OCI-LY7 (cell line): ENCODE measurements around the gene SBNO1. TPM values are rescaled to one million over a fixed set of nuclear protein-coding genes. Genes with fewer than 3 reads are reported as not detected.
"Not testable (repeated sequence)": the region's sequence is repeated elsewhere in the genome, so short reads cannot be mapped to it uniquely, and the experiment has no call there.

Experiments
- BruUV-seq: library from RNA; stranded (reverse); fragments of 400-500 nt; replicated peaks from 2 replicates; lab custom pipeline; 2021; lab: Mats Ljungman, UMichigan
- CTCF ChIA-PET: fragments of 300-600 bp; sonication (Branson Sonifier 250); formaldehyde crosslinking; loops from one replicate; lab custom pipeline; 2022; ENCODE audit warnings: antibody characterized with exemption; ENCODE audit not compliant: unreplicated experiment; lab: Charles Lee
- POLR2A ChIA-PET: fragments of 300-600 bp; sonication (Branson Sonifier 250); formaldehyde crosslinking; loops from one replicate; lab custom pipeline; 2022; ENCODE audit warnings: antibody characterized with exemption; lab: Charles Lee
- DNase-seq: peaks from one replicate; pipeline ENCODE4 v3.0.0-alpha.2; 2015; ENCODE audit warnings: low spot score
- H2AFZ ChIP-seq: fragments of 200-600 bp; sonication (generic), shearing (Covaris generic); 2 replicates; pipeline ENCODE4 v1.6.1; 2014; ENCODE audit warnings: mild to moderate bottlenecking, antibody characterized with exemption, low read length, moderate library complexity
- H3K27ac ChIP-seq: fragments of 200-600 bp; sonication (generic); 2 replicates; pipeline ENCODE4 v1.5.1; 2014; ENCODE audit warnings: mixed run types, low read depth, mild to moderate bottlenecking, moderate library complexity, low read length, inconsistent platforms; ENCODE audit not compliant: poor library complexity, severe bottlenecking
- H3K36me3 ChIP-seq: fragments of 200-600 bp; sonication (generic); 2 replicates; pipeline ENCODE4 v1.6.1; 2014; ENCODE audit warnings: mild to moderate bottlenecking, antibody characterized with exemption, low read length, moderate library complexity, mixed read lengths; ENCODE audit not compliant: insufficient read depth
- H3K4me1 ChIP-seq: fragments of 200-600 bp; sonication (generic); 2 replicates; pipeline ENCODE4 v1.5.1; 2014; ENCODE audit warnings: mild to moderate bottlenecking, low read length; ENCODE audit not compliant: insufficient read depth, poor library complexity, severe bottlenecking
- H3K4me2 ChIP-seq: fragments of 200-600 bp; sonication (generic); 2 replicates; pipeline ENCODE4 v1.6.1; 2014; ENCODE audit warnings: mild to moderate bottlenecking, low read length
- H3K4me3 ChIP-seq: fragments of 200-600 bp; sonication (generic); 2 replicates; pipeline ENCODE4 v1.5.1; 2014; ENCODE audit warnings: mild to moderate bottlenecking, low read depth, low read length; ENCODE audit not compliant: poor library complexity, severe bottlenecking
- H3K79me2 ChIP-seq: fragments of 200-600 bp; sonication (generic); 2 replicates; pipeline ENCODE4 v1.6.1; 2016; ENCODE audit warnings: low read depth, mild to moderate bottlenecking, low read length, moderate library complexity, mixed read lengths; ENCODE audit not compliant: insufficient read depth
- H3K9me2 ChIP-seq: fragments of 200-600 bp; sonication (generic); 2 replicates; pipeline ENCODE4 v1.6.1; 2016; ENCODE audit warnings: mild to moderate bottlenecking, low read length, mixed read lengths; ENCODE audit not compliant: insufficient read depth
- H3K9me3 ChIP-seq: fragments of 200-600 bp; sonication (generic); 2 replicates; pipeline ENCODE4 v1.6.1; 2014; ENCODE audit warnings: mild to moderate bottlenecking, mixed run types, low read length, mixed read lengths
- H4K20me1 ChIP-seq: fragments of 200-600 bp; sonication (generic); 2 replicates; pipeline ENCODE4 v1.6.1; 2014; ENCODE audit warnings: mild to moderate bottlenecking, antibody characterized with exemption, low read length, moderate library complexity, mixed read lengths; ENCODE audit not compliant: insufficient read depth
- EZH2phosphoT487 ChIP-seq: fragments of 200-600 bp; sonication (generic); IDR thresholded peaks from 2 replicates; pipeline ENCODE4 v1.6.1; 2018; ENCODE audit warnings: low read depth, borderline replicate concordance, mild to moderate bottlenecking, mixed run types, antibody characterized with exemption, low read length, moderate library complexity, mixed read lengths
- intact Hi-C: fragments of 100-400 bp; cut with micrococcal nuclease; formaldehyde crosslinking; loops from one replicate; pipeline ENCODE4 v1.10.0; 2022; ENCODE audit not compliant: unreplicated experiment
- total RNA-seq, 2 experiments: library from RNA; depleted of rRNA in 1 of 2; stranded (reverse); fragments of >200 nt in 1 of 2; shearing (Covaris generic) in 1 of 2; gene quantifications; 2 replicates each; pipeline ENCODE4 v1.2.3, GENCODE V29; 2014 to 2022
- TF ChIP-seq, protein P1 (sequence below): fragments of 200-600 bp; sonication (generic); conservative IDR thresholded peaks from 2 replicates; pipeline ENCODE4 v1.5.1; 2014; ENCODE audit warnings: mild to moderate bottlenecking, antibody characterized with exemption, low read length, moderate library complexity, mixed read lengths

The SBNO1 gene
- total RNA-seq, 2 experiments from 2014 or later: 23.7 to 57.3 TPM

DNA sequence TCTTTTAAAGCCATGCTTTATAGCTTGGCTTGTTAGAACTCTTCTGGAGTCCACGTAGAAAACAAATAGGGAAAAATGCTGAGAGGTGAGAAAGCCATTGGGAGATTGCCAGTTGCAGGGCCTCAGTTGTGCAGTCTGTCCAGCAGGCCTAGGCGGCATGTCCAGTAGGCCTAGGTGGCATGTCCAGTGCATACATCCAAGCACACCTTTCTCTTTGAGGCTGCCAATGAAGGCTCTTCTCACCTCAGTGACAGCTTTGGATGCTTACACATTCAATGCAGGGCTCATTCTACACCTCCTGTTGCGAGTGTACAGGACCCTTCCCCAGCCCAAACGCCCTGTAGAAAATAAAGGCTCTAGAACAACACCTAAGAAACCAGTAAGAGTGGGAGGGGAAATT, 106.1 kb downstream of the SBNO1 start:
- Histone ChIP-seq H3K4me3 (no peak overlapping the region), H3K4me2 (no peak overlapping the region), H3K27ac (no peak overlapping the region), H3K9me3 (no peaks in the 10 kb centered on the region), H3K9me2 (no peaks in the 10 kb centered on the region), H3K4me1 (no peaks in the 10 kb centered on the region), H2AFZ (no peak overlapping the region), H4K20me1 (no peaks in the 10 kb centered on the region), H3K79me2 (peaks cover 2% of the 10 kb centered on the region; the same call in 1 of the 2 replicates), H3K36me3 (peaks cover 95% of the 10 kb centered on the region)
- CTCF ChIA-PET: no interaction called here
- BruUV-seq: no TSS peak
- POLR2A ChIA-PET: interaction anchor here (0.6 kb wide), 1 partner anchor 1799 kb away, joined by 3 read pairs; no protein-coding TSS in a partner anchor
- no peak for TF ChIP-seq EZH2phosphoT487
- TF ChIP-seq, protein P1, sequence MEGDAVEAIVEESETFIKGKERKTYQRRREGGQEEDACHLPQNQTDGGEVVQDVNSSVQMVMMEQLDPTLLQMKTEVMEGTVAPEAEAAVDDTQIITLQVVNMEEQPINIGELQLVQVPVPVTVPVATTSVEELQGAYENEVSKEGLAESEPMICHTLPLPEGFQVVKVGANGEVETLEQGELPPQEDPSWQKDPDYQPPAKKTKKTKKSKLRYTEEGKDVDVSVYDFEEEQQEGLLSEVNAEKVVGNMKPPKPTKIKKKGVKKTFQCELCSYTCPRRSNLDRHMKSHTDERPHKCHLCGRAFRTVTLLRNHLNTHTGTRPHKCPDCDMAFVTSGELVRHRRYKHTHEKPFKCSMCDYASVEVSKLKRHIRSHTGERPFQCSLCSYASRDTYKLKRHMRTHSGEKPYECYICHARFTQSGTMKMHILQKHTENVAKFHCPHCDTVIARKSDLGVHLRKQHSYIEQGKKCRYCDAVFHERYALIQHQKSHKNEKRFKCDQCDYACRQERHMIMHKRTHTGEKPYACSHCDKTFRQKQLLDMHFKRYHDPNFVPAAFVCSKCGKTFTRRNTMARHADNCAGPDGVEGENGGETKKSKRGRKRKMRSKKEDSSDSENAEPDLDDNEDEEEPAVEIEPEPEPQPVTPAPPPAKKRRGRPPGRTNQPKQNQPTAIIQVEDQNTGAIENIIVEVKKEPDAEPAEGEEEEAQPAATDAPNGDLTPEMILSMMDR: no peak
- intact Hi-C loops: no loop called here
- no peak for DNase-seq

DNA sequence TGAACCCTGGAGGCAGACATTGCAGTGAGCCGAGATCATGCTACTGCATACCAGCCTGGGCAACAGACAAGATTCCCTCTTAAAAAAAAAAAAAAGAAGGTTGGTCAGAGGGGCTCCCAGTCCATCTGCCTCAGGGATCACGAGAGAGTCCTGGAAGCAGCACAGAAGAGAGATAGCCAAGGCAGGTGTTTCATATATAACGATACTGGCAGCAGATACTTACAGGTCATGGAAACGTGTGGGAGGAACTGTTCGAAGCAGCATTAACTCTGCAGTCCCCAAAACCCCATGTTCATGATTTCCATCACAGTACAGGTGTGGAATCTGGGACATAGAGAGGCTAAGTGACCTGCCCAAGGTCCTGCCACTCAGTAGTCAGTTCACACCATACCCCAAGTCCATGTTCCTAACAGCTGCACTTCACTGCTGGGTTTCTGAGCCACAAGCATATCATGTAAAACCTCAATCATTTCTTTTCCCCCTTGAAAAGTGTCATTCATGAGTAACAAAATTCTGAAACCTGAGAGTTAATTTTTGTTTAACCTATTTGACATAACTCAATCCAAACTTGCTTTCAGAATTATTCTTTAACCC, 109.7 kb downstream of the SBNO1 start:
- no TSS peak for BruUV-seq
- H3K79me2 ChIP-seq: peaks cover 13% of the 10 kb centered on the region
- CTCF ChIA-PET: no interaction called here
- H2AFZ ChIP-seq: no peak overlapping the region
- no peak for DNase-seq
- H3K27ac ChIP-seq: no peak overlapping the region
- no peaks in the 10 kb centered on the region for H4K20me1 ChIP-seq
- no peak overlapping the region for H3K4me2 ChIP-seq
- intact Hi-C loops: no loop called here
- H3K9me3 ChIP-seq: no peaks in the 10 kb centered on the region
- POLR2A ChIA-PET: no interaction called here
- TF ChIP-seq, protein P1: no peak
- no peak for TF ChIP-seq EZH2phosphoT487
- H3K4me3 ChIP-seq: no peak overlapping the region
- no peaks in the 10 kb centered on the region for H3K4me1 ChIP-seq
- H3K9me2 ChIP-seq: no peaks in the 10 kb centered on the region
- H3K36me3 ChIP-seq: peaks cover 86% of the 10 kb centered on the region

DNA sequence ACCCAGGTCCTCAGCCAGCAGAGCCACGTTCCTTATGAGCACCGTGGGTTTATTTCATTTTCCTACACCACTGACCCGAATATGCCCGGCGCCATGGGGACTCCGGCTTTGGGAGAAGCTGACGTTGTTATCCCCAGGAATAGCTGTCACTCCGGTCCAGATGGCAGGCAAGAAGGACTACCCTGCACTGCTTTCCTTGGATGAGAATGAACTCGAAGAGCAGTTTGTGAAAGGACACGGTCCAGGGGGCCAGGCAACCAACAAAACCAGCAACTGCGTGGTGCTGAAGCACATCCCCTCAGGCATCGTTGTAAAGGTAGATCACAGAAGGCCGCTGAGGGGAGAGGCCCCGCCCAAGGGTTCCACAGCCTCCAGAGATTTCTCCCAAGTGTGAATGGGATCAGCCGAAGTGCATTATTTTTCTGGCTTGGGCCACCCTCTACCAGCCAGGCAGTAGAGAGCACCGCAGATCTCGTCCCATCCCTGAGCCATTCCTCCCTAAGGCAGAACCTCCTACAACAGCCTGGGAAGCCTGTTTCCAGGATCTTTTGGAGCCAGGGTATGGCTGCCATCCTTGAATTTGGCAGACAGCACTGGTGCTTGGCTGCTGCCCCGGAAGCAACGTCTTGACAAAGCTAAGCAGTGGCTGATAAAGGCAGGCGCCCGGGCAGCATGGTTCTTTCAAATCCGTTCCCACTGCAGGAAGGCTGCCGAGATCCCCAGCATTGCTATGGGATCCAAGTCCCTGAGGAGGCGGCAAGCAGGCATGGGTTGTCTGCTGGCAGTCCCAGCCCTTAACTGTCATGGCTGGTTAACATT, 110.8 kb downstream of the SBNO1 start:
- BruUV-seq: no TSS peak
- ChIA-PET CTCF (no interaction called here), POLR2A (interaction anchor here (0.6 to 0.7 kb wide), 2 partner anchors 183 to 306 kb away, joined by 3 read pairs; no protein-coding TSS in a partner anchor)
- Histone ChIP-seq H3K9me2 (no peaks in the 10 kb centered on the region), H3K79me2 (peaks cover 13% of the 10 kb centered on the region), H2AFZ (no peak overlapping the region), H3K4me2 (no peak overlapping the region), H3K4me3 (no peak overlapping the region), H4K20me1 (no peaks in the 10 kb centered on the region), H3K36me3 (peaks cover 83% of the 10 kb centered on the region), H3K4me1 (no peaks in the 10 kb centered on the region), H3K27ac (no peak overlapping the region), H3K9me3 (no peaks in the 10 kb centered on the region)
- no peak for DNase-seq
- no peak for TF ChIP-seq EZH2phosphoT487
- TF ChIP-seq, protein P1: no peak
- intact Hi-C loops: no loop called here

DNA sequence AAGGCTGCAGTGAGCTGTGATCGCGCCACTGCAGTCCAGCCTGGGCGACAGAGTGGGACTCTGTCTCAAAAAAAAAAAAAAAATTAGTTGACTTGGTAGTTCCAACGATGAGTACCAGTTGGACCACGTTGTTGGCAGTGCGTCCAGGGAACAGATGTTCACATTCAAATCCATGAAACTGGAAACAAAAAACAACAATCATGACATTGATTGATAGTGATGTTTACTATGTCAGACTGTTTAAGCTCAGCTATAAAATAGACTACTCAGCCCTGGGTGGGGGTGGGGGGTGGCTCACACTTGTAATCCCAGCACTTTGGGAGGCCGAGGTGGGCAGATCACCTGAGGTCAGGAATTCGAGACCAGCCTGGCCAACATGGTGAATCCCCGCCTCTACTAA, 112.3 kb downstream of the SBNO1 start:
- Histone ChIP-seq H3K79me2 (peaks cover 23% of the 10 kb centered on the region), H3K36me3 (peaks cover 83% of the 10 kb centered on the region), H3K9me3 (peaks cover 11% of the 10 kb centered on the region; the same call in 1 of the 2 replicates)
- H3K4me1 ChIP-seq, H3K4me2 ChIP-seq, H3K4me3 ChIP-seq, BruUV-seq, intact Hi-C loops, DNase-seq, CTCF ChIA-PET, H3K27ac ChIP-seq, H2AFZ ChIP-seq, H4K20me1 ChIP-seq, H3K9me2 ChIP-seq: not testable (repeated sequence)
- POLR2A ChIA-PET: interaction anchor here (1.1 kb wide), 1 partner anchor 16 kb away, joined by 3 read pairs; no protein-coding TSS in a partner anchor
